Choroid plexus epithelial cell (primary cell): ENCODE measurements around the gene BMP10.

ENCODE experiments used
- DNase-seq: peaks from one replicate; pipeline ENCODE4 v3.0.0-alpha.2; 2010; ENCODE audit warnings: low read depth
- H3K4me3 ChIP-seq: 2 replicates; pipeline ENCODE4 v1.5.1; 2011; ENCODE audit warnings: low read depth, mild to moderate bottlenecking, control low read depth, low read length, moderate library complexity
- CTCF ChIP-seq: conservative IDR thresholded peaks from 2 replicates; pipeline ENCODE4 v1.5.1; 2011; ENCODE audit warnings: low read depth, mild to moderate bottlenecking, control low read depth, inconsistent platforms, low read length, moderate library complexity

Gene BMP10

GRCh38 chr2:68913359-68913758 lies 42.2 kb upstream of the BMP10 start:
- no peak overlapping the region for H3K4me3 ChIP-seq
- no peak for DNase-seq
- TF ChIP-seq CTCF: no peak

GRCh38 chr2:68912732-68913131 lies 41.5 kb upstream of the BMP10 start:
- DNase-seq: no peak
- H3K4me3 ChIP-seq: no peak overlapping the region
- no peak for TF ChIP-seq CTCF

GRCh38 chr2:68912111-68912510 lies 40.9 kb upstream of the BMP10 start:
- no peak overlapping the region for H3K4me3 ChIP-seq
- no peak for TF ChIP-seq CTCF
- no peak for DNase-seq

GRCh38 chr2:68911709-68912108 lies 40.5 kb upstream of the BMP10 start:
- no peak for TF ChIP-seq CTCF
- no peak for DNase-seq
- no peak overlapping the region for H3K4me3 ChIP-seq

- DNase-seq: no peak
- H3K4me3 ChIP-seq: no peak overlapping the region
- no peak for TF ChIP-seq CTCF
Measured at GRCh38 chr2:68911246-68911645, 40.0 kb upstream of the BMP10 start.

GRCh38 chr2:68909793-68910674 lies 38.8 kb upstream of the BMP10 start:
- peak; percentile 99 for TF ChIP-seq CTCF
- DNase-seq: peak; percentile 86
- no peak overlapping the region for H3K4me3 ChIP-seq
